ENCODE results near the gene NDUFA11.
"Not testable (repeated sequence)": the region's sequence is repeated elsewhere in the genome, so short reads cannot be mapped to it uniquely, and the experiment has no call there.

The NDUFA11 gene

DNA sequence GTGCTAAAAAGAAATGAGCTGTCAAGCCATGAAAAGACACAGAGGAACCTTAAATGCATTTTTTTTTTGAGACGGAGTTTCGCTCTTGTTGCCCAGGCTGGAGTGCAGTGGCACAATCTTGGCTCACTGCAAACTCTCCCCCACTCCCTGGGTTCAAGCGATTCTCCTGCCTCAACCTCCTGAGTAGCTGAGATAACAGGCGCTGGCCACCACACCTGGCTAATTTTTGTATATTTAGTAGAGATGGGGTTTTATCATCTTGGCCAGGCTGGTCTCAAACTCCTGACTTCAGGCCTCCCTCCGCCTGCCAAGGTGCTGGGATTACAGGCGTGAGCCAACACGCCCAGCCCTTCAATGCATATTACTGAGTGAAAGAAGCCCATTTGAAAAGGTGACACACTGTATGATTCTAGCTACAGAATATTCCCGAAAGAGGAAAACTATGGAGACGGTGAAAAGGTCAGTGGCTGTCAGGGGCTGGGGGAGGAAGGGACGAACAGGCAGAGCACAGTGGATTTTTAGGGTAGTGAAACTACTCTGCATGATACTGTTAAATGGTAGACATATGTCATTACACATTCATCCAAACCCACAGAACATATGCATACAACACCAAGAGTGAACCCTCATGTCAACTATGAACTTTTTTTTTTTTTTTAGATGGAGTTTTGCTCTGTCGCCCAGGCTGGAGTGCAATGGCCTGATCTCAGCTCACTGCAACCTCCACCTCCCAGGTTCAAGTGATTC lies 19.4 kb downstream of the NDUFA11 start:
- not testable (repeated sequence) for DNase-seq

- not testable (repeated sequence) for DNase-seq
Measured at GRCh38 chr19:5883157-5883873, 20.3 kb downstream of the NDUFA11 start.

DNA sequence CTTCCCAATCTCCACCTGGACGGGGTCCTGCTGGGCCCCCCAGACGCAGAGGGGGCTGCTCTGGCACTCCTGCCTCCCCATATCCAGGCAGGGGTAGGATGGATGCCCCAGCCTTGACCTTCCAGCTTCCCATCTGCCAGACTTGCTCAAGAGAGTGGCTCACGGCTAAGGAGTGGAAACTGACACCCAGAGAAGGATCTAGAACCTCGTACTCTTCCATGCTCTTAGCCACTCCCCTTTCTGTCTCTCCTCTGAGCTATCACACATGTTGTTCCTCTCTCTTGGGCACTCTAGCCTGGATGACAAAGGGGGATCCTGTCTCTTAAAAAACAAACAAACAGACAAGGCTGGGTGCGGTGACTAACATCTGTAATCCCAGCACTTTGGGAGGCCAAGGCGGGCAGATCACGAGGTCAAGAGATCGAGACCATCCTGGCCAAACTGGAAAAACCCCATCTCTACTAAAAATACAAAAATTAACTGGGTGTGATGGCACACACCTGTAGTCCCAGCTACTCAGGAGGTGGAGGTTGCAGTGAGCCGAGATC lies 21.1 kb downstream of the NDUFA11 start:
- no peak for DNase-seq

DNA sequence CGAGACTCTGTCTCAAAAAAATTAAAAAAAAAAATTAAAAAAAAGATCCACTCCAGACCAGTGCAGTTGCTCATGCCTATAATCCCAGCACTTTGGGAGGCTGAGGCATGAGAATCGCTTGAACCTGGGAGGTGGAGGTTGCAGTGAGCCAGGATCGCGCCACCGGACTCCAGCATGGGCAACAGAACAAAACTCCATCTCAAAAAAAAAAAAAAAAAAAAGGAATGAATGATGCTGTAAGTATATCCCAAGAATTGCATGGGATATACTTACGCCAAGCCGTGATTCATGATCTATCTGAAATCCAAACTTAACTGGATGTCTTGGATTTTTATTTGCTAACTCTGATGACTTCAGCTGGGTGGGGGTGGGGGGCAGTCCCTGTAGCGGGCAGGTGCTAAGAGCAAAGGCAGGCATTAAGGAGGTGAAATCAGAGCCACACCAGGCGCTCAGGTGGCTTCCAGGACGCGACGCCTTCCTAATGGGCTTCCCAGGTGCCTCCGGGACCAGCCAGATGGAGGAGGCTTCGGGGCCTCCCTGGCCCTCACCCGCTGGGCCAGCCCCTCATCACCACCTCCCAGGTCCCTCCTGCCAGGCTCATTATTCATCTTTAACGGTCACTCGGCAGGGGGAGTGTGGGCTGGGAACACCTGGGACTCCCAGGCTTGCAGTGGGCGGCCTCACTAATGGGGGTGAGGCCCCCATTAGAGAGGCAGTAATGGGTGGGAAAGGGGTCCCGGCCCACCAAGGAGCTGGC lies 21.9 kb downstream of the NDUFA11 start:
- DNase-seq: no peak

- DNase-seq: no peak
Measured at GRCh38 chr19:5880604-5881078, 22.9 kb downstream of the NDUFA11 start.

DNA sequence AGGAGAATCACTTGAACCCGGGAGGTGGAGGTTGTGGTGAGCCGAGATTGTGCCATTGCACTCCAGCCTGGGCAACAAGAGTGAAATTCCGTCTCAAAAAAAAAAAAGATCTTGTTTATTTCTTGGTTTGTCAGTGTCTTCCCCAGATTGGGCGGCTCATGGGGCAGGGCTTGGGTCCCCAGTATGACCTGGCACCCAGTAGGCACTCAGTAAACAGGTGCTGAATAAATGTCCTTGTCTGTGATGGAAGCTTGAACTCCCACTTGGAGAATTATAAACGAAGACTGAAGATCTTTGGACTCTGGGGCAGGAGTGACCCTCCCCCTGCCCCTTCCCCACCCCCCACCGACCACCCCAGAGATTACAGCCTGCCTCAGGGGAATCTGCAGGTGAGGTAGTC lies 23.4 kb downstream of the NDUFA11 start:
- no peak for DNase-seq

DNA sequence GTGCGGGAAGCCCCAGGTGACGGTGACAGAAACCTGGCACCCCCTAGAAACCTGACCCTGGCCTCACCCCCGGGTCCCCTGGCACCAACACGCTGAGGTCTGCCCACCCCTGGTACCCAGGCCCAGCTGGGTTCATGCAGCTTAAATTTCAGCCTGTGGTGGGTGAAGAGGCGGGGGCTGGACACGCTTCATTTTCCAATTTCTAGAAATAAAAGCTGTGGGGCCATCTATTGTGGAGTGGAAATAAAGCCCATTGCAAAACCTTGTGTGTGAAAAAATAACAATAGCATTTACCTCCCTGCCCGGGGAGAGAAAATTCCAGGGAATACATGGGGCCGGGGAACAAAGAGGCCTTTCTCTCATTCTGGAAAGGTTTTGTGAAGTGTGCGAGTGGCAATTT lies 25.7 kb downstream of the NDUFA11 start:
- no peak for DNase-seq

- DNase-seq: no peak
Measured at GRCh38 chr19:5877427-5877826, 26.2 kb downstream of the NDUFA11 start.

GRCh38 chr19:5874496-5874895 lies 29.1 kb downstream of the NDUFA11 start:
- DNase-seq: not testable (repeated sequence)

- no peak for DNase-seq
Measured at GRCh38 chr19:5873617-5874199, 29.9 kb downstream of the NDUFA11 start.

GRCh38 chr19:5870986-5871394 lies 32.6 kb downstream of the NDUFA11 start:
- DNase-seq: no peak

DNA sequence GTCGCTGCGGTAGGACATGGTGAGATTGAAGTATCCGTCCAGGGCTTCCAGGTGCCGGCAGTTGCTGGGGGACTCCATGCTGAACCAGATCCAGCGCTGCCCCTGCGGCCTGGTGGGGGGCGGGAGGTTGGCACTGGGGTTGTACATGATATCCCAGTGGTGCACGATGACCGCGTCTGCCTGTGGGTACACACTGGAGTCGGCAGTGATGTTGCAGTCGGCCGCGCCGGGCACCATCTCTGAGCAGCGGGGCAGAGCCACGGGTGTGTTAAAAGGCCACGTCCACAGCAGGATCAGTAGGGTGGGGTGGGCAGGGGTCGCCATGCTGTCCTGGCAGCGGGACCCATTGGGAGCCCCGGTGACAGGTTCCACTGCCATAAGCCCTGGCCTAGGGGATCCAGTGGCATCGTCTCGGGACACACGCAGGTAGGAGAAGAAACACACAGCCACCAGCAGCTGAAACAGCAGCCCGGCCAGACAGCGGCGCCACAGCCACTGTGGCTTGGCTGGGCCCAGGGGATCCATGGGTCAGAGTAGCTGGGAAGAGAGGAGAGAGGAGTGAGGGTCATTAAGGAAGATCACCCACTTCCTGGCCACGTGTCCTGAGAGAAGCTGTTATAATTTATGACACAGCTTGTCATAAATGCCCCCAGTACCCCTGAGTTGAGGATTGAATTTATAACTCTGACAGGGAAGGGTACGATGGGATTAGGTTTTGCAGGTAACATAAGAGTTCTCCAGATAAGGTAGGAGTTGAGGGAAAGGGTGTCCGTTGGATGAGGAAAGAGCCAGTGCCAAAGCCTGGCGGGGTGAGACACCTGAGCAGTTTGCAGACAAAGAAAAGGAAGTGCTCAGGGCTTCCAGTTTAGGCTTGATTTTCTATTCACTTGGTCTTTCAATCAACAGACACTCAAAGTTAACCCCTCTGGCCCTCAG lies 36.1 kb downstream of the NDUFA11 start:
- DNase-seq: no peak

GRCh38 chr19:5865772-5866171 lies 37.8 kb downstream of the NDUFA11 start:
- DNase-seq: no peak

GRCh38 chr19:5864725-5865486 lies 38.7 kb downstream of the NDUFA11 start:
- DNase-seq: no peak

DNA sequence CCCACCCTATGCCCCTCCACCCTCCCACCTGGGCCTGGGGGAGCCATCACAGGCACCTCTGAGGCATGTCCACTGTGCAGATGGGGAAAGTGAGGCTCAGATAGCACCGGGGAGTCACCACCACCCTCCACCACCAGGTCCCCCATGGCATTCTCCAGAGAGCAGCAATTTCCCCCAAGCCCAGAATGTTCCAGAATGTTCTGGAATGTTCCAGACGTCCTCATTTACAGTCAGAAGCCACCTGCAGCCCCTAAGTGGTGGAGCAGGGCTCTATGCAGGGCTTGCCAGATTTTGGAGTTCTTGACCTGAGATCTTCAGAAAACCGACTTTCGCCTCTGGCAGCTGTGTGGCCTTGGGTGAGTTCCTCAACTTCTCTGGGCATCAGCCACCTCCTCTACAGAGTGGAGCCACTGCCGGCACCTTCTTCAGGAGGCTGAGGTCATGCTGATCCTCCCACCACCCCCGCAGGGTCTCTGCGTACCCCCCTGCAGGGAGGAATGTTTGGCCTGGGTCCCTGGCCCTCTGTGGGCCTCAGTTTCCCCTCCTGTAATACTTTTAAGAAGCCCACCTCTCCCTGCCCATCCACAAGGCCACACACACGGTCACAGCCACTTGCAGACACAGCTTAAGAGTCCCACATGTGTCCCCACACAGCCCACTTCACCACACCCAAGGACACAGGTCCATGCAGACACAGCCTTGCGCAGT lies 39.4 kb downstream of the NDUFA11 start:
- no peak for DNase-seq

DNA sequence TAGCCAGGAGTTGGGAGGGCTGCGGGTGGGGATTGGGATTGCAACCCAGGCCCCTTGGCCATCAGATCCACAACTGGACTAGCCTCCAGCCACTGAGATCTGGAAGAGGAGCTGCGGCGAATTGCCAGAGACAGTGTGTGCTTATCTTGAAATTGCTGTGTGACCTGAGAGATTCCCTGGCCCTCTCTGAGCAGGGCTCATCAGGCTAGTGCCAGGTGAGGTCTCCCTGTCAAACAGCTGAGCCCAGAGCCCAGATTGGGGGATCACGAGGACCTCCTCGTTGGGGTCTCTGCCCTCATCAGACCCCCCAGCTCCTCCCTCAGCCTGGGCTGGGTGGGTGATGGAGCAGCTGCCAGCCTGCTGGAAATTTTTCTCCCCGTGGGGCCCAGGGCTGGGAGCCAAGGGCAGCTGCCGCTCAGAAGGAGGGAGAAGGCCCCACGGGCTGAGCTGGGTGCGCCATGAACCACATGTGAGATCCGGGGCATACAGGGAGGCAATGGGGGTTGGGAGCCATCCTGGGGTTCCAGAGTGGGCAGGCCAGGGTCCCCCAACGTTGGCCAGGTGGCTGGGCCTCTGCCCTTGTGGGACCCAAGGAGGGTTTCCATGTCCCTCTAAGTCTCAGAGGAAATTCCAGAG lies 40.4 kb downstream of the NDUFA11 start:
- no peak for DNase-seq

DNA sequence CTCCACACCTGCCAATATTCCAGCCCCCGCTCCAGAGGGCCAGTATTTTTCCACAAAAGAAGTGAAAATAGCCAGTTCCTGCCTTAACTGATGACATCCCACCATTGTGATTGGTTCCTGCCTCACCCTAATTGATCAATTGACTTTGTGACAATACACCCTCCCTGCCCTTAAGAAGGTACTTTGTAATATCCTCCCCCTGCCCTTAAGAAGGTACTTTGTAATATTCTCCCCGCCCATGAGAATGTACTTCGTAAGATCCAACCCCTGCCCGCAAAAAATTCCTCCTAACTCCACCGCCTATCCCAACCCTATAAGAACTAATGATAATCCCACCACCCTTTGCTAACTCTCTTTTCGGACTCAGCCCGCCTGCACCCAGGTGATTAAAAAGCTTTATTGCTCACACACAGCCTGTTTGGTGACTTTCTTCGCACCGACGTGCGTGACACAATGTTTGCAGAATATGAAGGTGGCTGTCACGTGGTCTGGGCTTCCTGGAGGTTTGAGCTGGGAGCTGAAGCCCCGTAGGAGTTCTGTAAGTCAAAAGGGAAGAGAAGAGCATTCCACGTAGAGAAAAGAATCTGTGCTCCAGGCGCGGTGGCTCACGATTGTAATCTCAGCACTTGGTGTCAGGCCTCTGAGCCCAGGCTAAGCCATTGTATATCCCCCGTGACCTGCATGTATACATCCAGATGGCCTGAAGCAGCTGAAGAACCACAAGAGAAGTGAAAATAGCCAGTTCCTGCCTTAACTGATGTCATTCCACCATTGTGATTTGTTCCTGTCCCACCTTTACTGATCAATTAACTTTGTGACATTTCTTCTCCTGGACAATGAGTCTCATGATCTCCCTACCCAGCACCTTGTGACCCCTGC lies 46.1 kb downstream of the NDUFA11 start:
- no peak for DNase-seq

DNA sequence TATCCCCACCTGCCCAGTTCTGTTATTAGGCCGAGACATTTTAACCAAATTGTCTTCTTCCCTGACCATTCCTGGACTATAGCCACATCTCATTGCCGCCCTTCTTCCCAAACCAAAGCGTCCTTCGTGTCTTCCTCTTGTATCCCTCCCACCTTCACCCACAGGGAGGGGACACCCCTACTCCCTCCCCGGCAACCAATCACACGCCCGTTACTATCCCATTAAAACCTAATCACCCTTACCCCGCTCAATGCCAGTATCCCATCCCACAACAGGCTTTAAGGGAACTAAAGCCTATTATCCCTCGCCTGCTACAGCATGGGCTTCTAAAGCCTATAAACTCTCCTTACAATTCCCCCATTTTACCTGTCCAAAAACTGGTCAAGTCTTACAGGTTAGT lies 48.4 kb downstream of the NDUFA11 start:
- DNase-seq: not testable (repeated sequence)

DNA sequence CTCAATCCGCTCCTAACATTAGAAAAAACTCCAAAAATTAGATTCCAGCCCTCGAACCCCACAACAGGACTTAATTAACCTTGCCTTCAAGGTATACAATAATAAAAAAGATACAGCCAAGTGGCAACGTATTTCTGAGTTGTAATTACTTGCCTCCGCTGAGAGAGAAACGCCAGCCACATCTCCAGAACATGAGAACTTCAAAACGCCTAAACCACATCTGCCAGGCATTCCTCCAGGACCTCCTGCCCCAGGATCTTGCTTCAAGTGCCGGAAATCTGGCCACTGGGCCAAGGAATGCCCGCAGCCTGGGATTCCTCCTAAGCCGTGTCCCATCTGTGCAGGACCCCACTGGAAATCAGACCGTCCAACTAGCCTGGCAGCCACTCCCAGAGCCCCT lies 49.5 kb downstream of the NDUFA11 start:
- DNase-seq: not testable (repeated sequence)

Measured in NCI-H1436 treated with DMSO at 0.1 percent for 48 hours (cell line).